ENCODE results near the gene CBLIF. TPM values are rescaled to one million over a fixed set of nuclear protein-coding genes. Genes with fewer than 3 reads are reported as not detected.
"Not testable (repeated sequence)": the region's sequence is repeated elsewhere in the genome, so short reads cannot be mapped to it uniquely, and the experiment has no call there.

CBLIF gene
- total RNA-seq, 1 donor from 2014 or later, result not detected

GRCh38 chr11:59857439-59858434 lies 12.4 kb upstream of the CBLIF start:
- Histone ChIP-seq H3K36me3 (no peaks in the 10 kb centered on the region), H3K4me1 (no peaks in the 10 kb centered on the region), H3K9me3 (no peaks in the 10 kb centered on the region), H3K4me3 (no peak overlapping the region), H3K27ac (no peak overlapping the region), H3K27me3 (no peaks in the 10 kb centered on the region)
- no peak for DNase-seq (ENCODE audit: extremely low spot score in 2 of 2)
- TF ChIP-seq CTCF (IDR thresholded peaks at IDR 0.05), result no peak
- TF ChIP-seq POLR2A (IDR thresholded peaks at IDR 0.05), result no peak
- no peak for TF ChIP-seq POLR2AphosphoS5 (IDR thresholded peaks at IDR 0.05; ENCODE audit: insufficient read depth in 1 of 2, low read depth in 1 of 2)
- intact Hi-C loops (cut with DNase I), result no loop called here

GRCh38 chr11:59854871-59855270 lies 9.6 kb upstream of the CBLIF start:
- Histone ChIP-seq H3K27me3 (no peaks in the 10 kb centered on the region), H3K27ac (no peak overlapping the region), H3K4me3 (no peak overlapping the region), H3K4me1 (no peaks in the 10 kb centered on the region), H3K36me3 (no peaks in the 10 kb centered on the region), H3K9me3 (no peaks in the 10 kb centered on the region)
- DNase-seq (ENCODE audit: extremely low spot score in 2 of 2), result no peak
- intact Hi-C loops (cut with DNase I), result no loop called here
- TF ChIP-seq CTCF (IDR thresholded peaks at IDR 0.05) (no peak), POLR2AphosphoS5 (IDR thresholded peaks at IDR 0.05; ENCODE audit: insufficient read depth in 1 of 2, low read depth in 1 of 2) (no peak), POLR2A (IDR thresholded peaks at IDR 0.05) (no peak)

- DNase-seq (ENCODE audit: extremely low spot score in 2 of 2); H3K4me1 ChIP-seq; H3K36me3 ChIP-seq; intact Hi-C loops (cut with DNase I); H3K9me3 ChIP-seq; H3K27ac ChIP-seq; H3K4me3 ChIP-seq; H3K27me3 ChIP-seq: not testable (repeated sequence)
Observed at GRCh38 chr11:59851416-59851815, 6.1 kb upstream of the CBLIF start.

DNA sequence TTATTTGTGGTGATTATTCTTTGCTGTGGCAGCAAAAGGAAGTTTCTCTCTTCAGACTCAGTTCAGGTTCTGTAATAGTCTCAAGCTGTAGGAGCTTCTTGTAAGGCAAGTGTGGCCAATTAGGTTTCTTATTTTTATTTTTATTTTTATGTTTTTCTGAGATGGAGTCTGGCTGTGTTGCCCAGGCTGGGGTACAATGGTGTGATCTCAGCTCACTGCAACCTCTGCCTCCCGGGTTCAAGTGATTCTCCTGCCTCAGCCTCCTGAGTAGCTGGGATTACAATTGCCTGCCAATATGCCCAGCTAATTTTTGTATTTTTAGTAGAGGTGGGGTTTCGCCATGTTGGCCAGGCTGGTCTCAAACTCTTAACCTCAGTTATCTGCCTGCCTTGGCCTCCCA lies 4.3 kb upstream of the CBLIF start:
- H3K36me3 ChIP-seq; H3K4me1 ChIP-seq; H3K27me3 ChIP-seq; H3K9me3 ChIP-seq; H3K4me3 ChIP-seq; DNase-seq (ENCODE audit: extremely low spot score in 2 of 2); H3K27ac ChIP-seq; intact Hi-C loops (cut with DNase I): not testable (repeated sequence)

- Histone ChIP-seq H3K9me3 (no peaks in the 10 kb centered on the region), H3K27me3 (no peaks in the 10 kb centered on the region), H3K36me3 (no peaks in the 10 kb centered on the region), H3K27ac (no peak overlapping the region), H3K4me3 (no peak overlapping the region), H3K4me1 (no peaks in the 10 kb centered on the region)
- DNase-seq (ENCODE audit: extremely low spot score in 2 of 2), result no peak
- TF ChIP-seq POLR2AphosphoS5 (IDR thresholded peaks at IDR 0.05; ENCODE audit: insufficient read depth in 1 of 2, low read depth in 1 of 2) (no peak), CTCF (IDR thresholded peaks at IDR 0.05) (no peak), POLR2A (IDR thresholded peaks at IDR 0.05) (no peak)
- intact Hi-C loops (cut with DNase I), result no loop called here
Observed at GRCh38 chr11:59849129-59849528, 3.8 kb upstream of the CBLIF start.

- H3K9me3 ChIP-seq; H3K27me3 ChIP-seq; H3K4me3 ChIP-seq; H3K36me3 ChIP-seq; intact Hi-C loops (cut with DNase I); H3K27ac ChIP-seq; H3K4me1 ChIP-seq; DNase-seq (ENCODE audit: extremely low spot score in 2 of 2): not testable (repeated sequence)
Observed at GRCh38 chr11:59848439-59848838, 3.1 kb upstream of the CBLIF start.
